HEK293 (cell line): Measurements from ENCODE around the gene DNAH5.

Experiments used
- CTCF ChIA-PET: fragments of 350-600 bp; formaldehyde crosslinking; extraction: SDS; loops from one replicate; lab custom pipeline; 2021; ENCODE audit warnings: antibody characterized with exemption; lab: Yijun Ruan, JAX
- POLR2A ChIA-PET: fragments of 300-600 bp; formaldehyde crosslinking; extraction: SDS; loops from one replicate; lab custom pipeline; 2020; ENCODE audit warnings: antibody characterized with exemption, inconsistent platforms; lab: Yijun Ruan, JAX
- H3K27ac ChIP-seq: fragments of 200-500 bp; sonication (Bioruptor generic); 2 replicates; pipeline ENCODE4 v1.5.1; 2014; ENCODE audit warnings: low read depth, low read length, control low read depth, inconsistent platforms; ENCODE audit errors: extremely low read depth
- H3K36me3 ChIP-seq, 2 experiments: fragments of 200-500 bp in 1 of 2; sonication (Bioruptor generic) in 1 of 2; 1 replicate in 1 of 2; 2 replicates in 1 of 2; pipeline ENCODE4 v1.5.1; 2014 to 2017; ENCODE audit warnings: inconsistent platforms in 2 of 2, low read length in 2 of 2; ENCODE audit not compliant: control insufficient read depth in 2 of 2, insufficient read depth in 1 of 2
- H3K4me1 ChIP-seq: fragments of 200-500 bp; sonication (Bioruptor generic); 2 replicates; pipeline ENCODE4 v1.5.1; 2014; ENCODE audit warnings: mild to moderate bottlenecking, low read length, inconsistent platforms; ENCODE audit not compliant: control insufficient read depth, insufficient read depth
- H3K4me3 ChIP-seq: 2 replicates; pipeline ENCODE4 v1.5.1; 2011; ENCODE audit warnings: low read depth, mild to moderate bottlenecking, control low read depth, low read length, moderate library complexity
- H3K9me3 ChIP-seq: fragments of 200-500 bp; sonication (Bioruptor generic); 2 replicates; pipeline ENCODE4 v1.5.1; 2014; ENCODE audit warnings: low read depth, low read length, inconsistent platforms; ENCODE audit not compliant: control insufficient read depth, insufficient read depth
- ELK4 ChIP-seq: IDR thresholded peaks from 2 replicates; pipeline ENCODE4 v1.6.1; 2011; ENCODE audit warnings: mild to moderate bottlenecking, low read depth, low read length, borderline replicate concordance
- KLF16 ChIP-seq: fragments of 450-650 bp; formaldehyde crosslinking; IDR thresholded peaks from 2 replicates; pipeline ENCODE4 v1.5.1; 2017; ENCODE audit warnings: missing biosample characterization, missing genetic modification characterization
- PBX3 ChIP-seq: sonication (generic); formaldehyde crosslinking; IDR thresholded peaks from 2 replicates; pipeline ENCODE4 v1.8.1; 2022; ENCODE audit warnings: mild to moderate bottlenecking, moderate library complexity, missing genetic modification reagents
- TRIM28 ChIP-seq: IDR thresholded peaks from 2 replicates; pipeline ENCODE4 v1.6.1; 2011; ENCODE audit warnings: low read length, control low read depth, borderline replicate concordance
- TSHZ1 ChIP-seq: fragments of 450-650 bp; formaldehyde crosslinking; IDR thresholded peaks from 2 replicates; pipeline ENCODE4 v1.5.1; 2016; ENCODE audit warnings: missing biosample characterization, missing genetic modification characterization, borderline replicate concordance
- YY1 ChIP-seq: fragments of 450-650 bp; formaldehyde crosslinking; IDR thresholded peaks from 2 replicates; pipeline ENCODE4 v1.5.1; 2018; ENCODE audit warnings: missing biosample characterization, missing genetic modification characterization
- ZBTB6 ChIP-seq: fragments of 450-650 bp; formaldehyde crosslinking; IDR thresholded peaks from 2 replicates; pipeline ENCODE4 v1.5.1; 2017; ENCODE audit warnings: missing biosample characterization, missing genetic modification characterization
- ZNF394 ChIP-seq: fragments of 450-650 bp; formaldehyde crosslinking; IDR thresholded peaks from 2 replicates; pipeline ENCODE4 v1.5.1; 2016; ENCODE audit warnings: missing biosample characterization, missing genetic modification characterization, mild to moderate bottlenecking, moderate library complexity, borderline replicate concordance
- ZNF518A ChIP-seq: fragments of 450-650 bp; formaldehyde crosslinking; conservative IDR thresholded peaks from 2 replicates; pipeline ENCODE4 v1.5.1; 2016; ENCODE audit warnings: low read depth, missing biosample characterization, missing genetic modification characterization
- ZNF623 ChIP-seq: fragments of 450-650 bp; formaldehyde crosslinking; IDR thresholded peaks from 2 replicates; pipeline ENCODE4 v1.5.1; 2016; ENCODE audit warnings: missing biosample characterization, missing genetic modification characterization
- ZNF626 ChIP-seq: fragments of 450-650 bp; sonication (Bioruptor Pico); formaldehyde crosslinking; IDR thresholded peaks from 2 replicates; pipeline ENCODE4 v1.5.1; 2018; ENCODE audit warnings: missing biosample characterization, missing genetic modification characterization, inconsistent platforms
- ZNF639 ChIP-seq: fragments of 450-650 bp; formaldehyde crosslinking; IDR thresholded peaks from 2 replicates; pipeline ENCODE4 v1.5.1; 2016; ENCODE audit warnings: missing biosample characterization, missing genetic modification characterization
- ZNF677 ChIP-seq: fragments of 450-650 bp; IDR thresholded peaks from 2 replicates; pipeline ENCODE4 v1.5.0; 2018; ENCODE audit warnings: missing biosample characterization, mild to moderate bottlenecking, missing genetic modification characterization, moderate library complexity
- ZNF692 ChIP-seq: fragments of 450-650 bp; formaldehyde crosslinking; IDR thresholded peaks from 2 replicates; pipeline ENCODE4 v1.5.1; 2016; ENCODE audit warnings: missing biosample characterization, missing genetic modification characterization
- ZNF837 ChIP-seq: fragments of 450-650 bp; formaldehyde crosslinking; IDR thresholded peaks from 2 replicates; pipeline ENCODE4 v1.5.1; 2016; ENCODE audit warnings: missing biosample characterization, missing genetic modification characterization
- TF ChIP-seq, protein P1 (sequence below): fragments of 450-650 bp; IDR thresholded peaks from 2 replicates; pipeline ENCODE4 v1.5.1; 2018; ENCODE audit warnings: missing biosample characterization, missing genetic modification characterization

DNAH5 gene

GRCh38 chr5:13763719-13764118 is 180.8 kb downstream of the DNAH5 start (continued):
- TF ChIP-seq PBX3: no peak
- no peak for TF ChIP-seq ZNF623 (tag by site-specific recombination)
- no peak for TF ChIP-seq KLF16 (tag by site-specific recombination)
- TF ChIP-seq ZNF677 (tag by site-specific recombination): no peak
- no peak for TF ChIP-seq YY1
- no peak for TF ChIP-seq ZNF518A
- no peak for TF ChIP-seq TSHZ1
- TF ChIP-seq ZNF626 (tag by site-specific recombination): no peak
- TF ChIP-seq, protein P1, sequence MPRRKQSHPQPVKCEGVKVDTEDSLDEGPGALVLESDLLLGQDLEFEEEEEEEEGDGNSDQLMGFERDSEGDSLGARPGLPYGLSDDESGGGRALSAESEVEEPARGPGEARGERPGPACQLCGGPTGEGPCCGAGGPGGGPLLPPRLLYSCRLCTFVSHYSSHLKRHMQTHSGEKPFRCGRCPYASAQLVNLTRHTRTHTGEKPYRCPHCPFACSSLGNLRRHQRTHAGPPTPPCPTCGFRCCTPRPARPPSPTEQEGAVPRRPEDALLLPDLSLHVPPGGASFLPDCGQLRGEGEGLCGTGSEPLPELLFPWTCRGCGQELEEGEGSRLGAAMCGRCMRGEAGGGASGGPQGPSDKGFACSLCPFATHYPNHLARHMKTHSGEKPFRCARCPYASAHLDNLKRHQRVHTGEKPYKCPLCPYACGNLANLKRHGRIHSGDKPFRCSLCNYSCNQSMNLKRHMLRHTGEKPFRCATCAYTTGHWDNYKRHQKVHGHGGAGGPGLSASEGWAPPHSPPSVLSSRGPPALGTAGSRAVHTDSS (tag by site-specific recombination): no peak
- no peak for TF ChIP-seq ELK4
- TF ChIP-seq ZNF394 (tag by site-specific recombination): no peak
- TF ChIP-seq ZNF639 (tag by site-specific recombination): no peak
- no peak for TF ChIP-seq ZNF837 (tag by site-specific recombination)

GRCh38 chr5:13749766-13750165 is 194.7 kb downstream of the DNAH5 start:
- CTCF ChIA-PET: no interaction called here
- Histone ChIP-seq H3K4me3 (no peak overlapping the region), H3K27ac (no peak overlapping the region), H3K9me3 (no peaks in the 10 kb centered on the region), H3K4me1 (no peaks in the 10 kb centered on the region), H3K36me3 (no peaks in the 10 kb centered on the region)
- POLR2A ChIA-PET: no interaction called here
- TF ChIP-seq ZNF692 (tag by site-specific recombination) (no peak), TRIM28 (no peak), ZBTB6 (tag by site-specific recombination) (no peak), ELK4 (no peak), ZNF677 (tag by site-specific recombination) (no peak), ZNF639 (tag by site-specific recombination) (no peak)
